ENCODE data around the gene UROC1.

UROC1 gene

DNA sequence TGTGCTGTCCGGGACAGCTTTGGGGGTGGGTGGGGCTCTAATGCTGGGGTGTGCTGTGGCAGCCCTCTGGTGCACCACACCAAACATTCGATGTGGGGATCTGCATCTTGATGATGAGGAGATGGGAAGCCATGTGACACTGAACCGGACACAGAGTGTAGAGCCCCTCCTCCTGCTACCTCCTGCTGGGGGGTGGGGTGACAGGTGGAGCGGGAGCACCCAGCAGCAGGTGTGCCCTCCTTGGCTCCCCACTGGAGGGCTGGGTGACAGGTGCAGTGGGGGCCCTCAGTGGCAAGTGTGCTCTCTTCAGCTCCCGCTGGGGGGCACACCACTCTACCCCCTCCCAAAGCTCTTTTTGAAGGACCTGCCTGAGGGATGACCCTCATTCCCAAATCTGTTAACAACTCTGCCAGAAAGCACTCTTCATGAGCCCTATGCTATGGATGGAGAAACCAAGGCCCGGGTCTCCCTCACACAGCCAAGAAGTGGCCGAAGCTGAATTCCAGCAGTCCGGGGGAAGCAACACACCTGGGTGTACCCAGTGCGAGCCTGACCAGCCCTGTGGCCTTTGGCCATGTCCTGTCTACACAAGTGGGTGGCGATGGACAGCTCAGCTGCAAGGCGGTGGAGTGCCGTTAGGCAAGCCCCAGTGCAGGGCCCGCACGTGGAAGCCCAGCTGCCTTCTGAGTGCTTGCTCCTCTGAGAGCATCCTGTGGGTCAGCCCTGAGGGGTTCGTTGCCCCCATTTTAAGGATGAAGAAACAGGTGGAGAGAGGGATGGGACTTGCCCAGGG, 609 bp upstream of the UROC1 start:
- in situ Hi-C loops (cut with MboI; ENCODE audit: low sequenced_read_pairs), result no loop called here

DNA sequence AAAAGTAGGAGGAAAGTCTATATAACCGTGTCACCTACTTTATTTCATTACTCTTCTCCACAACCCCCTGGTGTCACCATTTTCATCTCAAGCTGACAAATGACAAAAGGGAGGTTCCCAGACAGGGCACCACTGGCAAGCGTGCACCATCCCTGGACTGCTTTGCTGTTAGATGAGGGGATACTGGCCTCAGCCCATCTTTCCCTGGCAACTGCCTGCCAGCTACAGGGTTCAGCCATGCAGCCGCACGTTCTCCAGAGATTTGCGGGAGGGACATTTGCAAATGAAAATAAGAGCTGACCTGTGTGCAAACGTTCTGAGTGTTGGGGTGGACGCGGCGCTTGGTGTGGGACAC, 660 bp downstream of the UROC1 start:
- in situ Hi-C loops (cut with MboI; ENCODE audit: low sequenced_read_pairs), result no loop called here

DNA sequence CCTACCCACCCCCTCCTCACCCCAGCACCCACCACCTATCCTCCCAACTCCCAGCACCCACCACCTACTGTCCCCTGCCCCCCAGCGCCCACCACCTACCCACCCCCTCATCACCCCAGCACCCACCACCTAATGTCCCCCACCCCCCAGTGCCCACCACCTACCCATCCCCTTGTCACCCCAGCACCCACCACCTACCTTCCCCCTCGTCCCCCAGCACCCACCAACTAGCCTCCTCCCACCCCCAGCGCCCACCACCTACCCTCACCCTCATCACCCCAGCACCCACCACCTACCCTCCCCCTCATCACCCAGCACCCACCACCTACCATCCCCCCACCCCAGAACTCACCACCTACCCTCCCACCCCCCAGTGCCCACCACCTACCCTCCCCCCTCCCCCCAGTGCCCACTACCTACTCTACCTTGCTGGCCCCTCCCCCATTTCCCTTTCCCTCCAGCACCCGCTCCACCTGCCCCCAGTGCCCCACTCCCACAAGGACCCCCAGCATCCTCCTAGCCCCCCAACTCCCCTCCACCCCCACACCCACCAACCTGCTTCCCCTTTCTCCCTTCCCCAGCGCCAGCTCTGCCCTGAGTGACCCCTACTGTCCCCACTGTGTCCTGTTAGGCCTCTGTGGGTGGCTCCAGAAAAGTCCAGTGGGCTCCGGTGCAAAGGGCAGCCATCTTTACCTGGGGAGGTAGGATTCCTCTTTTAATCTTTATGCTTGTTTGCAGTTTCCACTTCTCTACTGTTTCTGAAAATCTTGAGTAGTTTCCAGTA, 1.2 kb downstream of the UROC1 start:
- in situ Hi-C loops (cut with MboI; ENCODE audit: low sequenced_read_pairs), result no loop called here

DNA sequence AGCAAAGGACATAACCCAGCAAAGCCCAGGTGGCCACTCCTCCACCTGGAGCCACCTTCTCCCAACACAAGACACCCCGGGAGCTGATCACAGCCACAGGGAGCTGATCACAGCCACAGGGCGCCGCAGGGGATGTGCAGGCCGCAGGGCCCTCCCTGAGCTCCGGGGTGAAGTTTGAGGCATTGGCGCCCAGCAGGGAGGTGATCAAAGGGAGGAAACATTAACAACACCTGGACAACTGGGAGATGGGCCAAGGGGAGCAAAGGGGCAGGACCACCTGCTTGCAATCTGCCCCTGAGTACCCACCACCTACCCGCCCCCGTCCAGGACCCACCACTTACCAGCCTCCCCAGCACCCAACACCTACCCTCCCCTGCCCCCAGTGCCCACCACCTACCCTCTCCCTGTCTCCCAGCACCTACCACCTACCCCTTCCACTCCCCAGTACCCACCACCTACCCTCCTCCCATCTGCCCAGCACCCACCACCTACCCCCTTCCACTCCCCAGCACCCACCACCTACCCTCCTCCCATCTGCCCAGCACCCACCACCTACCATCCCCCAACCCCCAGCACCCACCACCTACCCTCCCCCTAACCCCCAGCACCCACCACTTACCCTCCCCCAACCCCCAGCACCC, 2.4 kb downstream of the UROC1 start:
- in situ Hi-C loops (cut with MboI; ENCODE audit: low sequenced_read_pairs), result no loop called here

DNA sequence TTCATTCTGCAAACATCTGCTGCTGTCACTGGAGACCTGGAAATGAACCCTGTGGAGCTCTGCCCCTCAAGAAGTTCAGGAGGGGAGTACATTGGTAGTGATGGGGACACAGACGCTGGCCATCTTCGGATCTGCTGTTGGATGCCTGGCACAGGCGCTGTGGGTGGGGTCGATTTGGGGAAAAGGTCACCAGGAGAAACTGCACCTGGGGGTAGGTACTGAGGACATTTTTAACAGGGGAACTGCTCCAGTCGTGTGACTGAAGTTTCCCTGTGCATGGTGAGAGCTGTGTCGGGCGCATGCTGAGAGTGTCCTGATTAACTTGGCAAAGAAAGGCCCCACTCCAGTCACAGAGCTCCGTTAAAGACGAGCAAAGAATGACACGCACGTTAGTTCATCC, 3.4 kb downstream of the UROC1 start:
- in situ Hi-C loops (cut with MboI; ENCODE audit: low sequenced_read_pairs), result no loop called here

DNA sequence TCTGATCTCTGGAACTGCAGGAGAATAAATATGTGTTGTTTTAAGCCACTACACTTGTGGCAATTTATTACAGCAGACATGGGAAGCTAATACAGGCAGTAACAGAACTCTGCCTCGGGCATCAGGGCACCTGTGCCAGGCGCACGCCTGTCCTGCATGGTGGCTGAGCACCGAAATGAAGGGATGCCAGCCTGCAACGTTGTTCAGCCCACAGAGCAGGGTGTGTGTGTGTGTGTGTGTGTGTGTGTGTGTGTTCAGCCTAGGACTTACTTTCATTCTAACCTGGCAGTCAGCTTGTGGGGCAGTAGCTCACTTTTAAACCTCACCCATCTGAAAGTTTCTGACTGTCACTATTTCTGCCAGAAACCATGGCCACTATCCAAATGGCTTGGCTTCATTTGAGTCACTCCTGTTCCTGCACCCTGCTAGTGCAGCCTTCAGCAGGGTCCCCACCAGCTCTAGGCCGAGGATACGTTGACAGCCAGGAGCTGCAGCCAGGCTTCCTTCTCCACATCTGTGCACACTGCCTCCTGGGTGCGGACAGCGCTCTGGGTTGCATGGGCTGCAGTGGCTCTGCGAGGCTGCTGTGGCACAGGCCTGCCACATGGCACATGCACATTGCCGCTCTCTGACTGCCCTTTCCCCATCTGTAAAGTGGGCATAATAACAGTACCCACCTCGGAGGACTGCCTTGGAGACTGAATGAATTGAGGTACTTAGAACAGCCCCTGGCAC, 4.5 kb downstream of the UROC1 start:
- in situ Hi-C loops (cut with MboI; ENCODE audit: low sequenced_read_pairs), result no loop called here

DNA sequence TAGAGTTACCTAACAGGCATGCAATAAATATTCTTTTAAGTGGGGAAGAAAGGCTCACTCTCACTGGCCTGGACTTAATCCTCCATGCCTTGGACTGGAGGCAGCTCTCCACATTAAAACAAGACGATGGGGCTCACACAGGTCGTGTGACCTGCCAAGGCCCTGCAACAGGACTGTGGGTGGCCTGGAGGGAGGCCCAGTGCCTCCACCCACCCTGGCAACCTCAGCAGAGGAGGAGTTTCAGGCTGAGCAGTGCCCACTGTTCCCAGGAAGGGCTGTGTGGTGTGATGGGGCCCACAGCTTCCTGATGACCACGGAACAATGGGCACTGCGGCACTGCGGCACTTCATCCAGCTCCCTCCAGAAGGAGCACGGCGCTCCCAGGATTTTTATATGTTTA, 5.5 kb downstream of the UROC1 start:
- in situ Hi-C loops (cut with MboI; ENCODE audit: low sequenced_read_pairs), result no loop called here

DNA sequence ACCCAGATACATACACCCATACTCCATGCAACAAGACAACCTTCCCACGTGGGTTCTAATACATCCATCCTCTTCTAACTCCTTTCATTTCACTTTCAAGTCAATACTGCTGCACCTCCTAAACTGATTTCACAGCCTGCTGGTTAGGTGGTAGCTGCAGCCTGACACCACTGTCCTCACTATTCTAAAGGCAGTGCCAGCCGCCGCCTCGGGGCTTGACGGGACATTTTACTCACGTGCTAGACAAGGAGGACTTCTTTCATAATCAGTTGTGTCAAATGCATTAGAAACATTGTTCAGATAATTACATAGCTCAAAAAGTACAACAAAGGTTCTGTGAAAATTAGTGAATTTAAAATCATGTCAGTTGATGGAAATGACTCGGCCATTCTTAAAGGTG, 6.3 kb downstream of the UROC1 start:
- in situ Hi-C loops (cut with MboI; ENCODE audit: low sequenced_read_pairs), result no loop called here

DNA sequence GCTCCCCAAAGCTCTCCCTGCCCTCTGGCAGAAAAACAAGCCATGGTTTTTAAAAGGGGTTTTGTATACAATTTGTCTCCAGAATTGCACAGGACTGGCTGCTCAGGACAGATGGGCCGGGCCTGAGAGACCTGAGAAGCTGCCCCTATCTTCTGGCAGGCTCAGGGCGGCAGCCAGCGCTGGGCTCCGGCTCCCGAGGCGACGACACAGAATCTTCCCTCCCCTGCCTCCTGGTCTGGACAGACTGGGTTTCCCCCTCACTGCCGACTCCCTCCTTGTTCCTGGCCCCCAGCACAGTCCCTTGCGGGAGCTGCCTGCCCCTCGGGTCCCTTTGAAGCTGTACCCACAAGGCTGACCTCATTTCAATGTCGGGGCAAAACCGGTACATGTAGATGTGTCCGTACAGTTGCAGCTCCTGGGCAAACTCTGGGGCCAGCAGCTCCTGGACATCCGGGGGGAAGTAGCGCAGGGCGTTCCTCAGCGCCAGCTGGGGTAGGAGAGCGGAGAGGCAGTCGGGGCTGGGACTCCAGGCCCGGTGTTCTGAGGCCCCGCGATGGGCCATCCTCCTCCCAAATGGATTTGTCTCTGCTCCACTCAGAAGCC, 7.2 kb downstream of the UROC1 start:
- in situ Hi-C loops (cut with MboI; ENCODE audit: low sequenced_read_pairs), result no loop called here

DNA sequence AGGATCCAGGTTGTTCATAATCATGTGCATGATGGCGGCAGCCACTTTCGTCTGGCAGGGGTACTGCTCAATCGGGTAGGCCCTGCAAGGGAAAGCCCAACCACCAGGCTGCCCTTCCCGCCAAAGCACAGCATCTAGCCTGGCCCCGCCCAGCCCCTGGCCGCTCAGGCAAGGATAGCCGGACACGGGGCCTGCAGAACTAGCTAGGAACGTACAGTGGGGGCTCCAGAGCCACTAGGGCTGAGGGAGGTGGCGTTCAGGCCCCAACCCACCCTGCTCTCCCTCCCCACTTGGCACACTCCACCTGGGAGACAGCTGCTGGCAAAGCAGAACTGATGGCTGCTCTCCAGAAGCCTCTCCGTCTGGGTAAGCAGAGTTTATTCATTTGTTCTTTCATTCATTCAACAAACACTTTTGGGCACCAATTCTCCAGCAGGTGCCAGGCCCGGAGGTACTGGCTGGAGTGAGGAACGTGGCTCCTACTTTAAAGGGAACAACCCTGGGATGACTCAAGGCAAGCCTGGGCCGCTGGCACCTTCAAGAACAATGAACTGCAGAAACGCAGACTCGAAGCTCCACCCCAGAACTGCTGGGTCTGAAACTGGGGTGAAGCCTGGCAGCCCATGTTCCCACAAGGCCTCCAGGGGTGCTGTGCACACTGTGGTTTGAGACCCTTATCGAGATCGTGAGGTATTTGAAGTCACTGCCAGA, 7.8 kb downstream of the UROC1 start:
- in situ Hi-C loops (cut with MboI; ENCODE audit: low sequenced_read_pairs), result no loop called here

DNA sequence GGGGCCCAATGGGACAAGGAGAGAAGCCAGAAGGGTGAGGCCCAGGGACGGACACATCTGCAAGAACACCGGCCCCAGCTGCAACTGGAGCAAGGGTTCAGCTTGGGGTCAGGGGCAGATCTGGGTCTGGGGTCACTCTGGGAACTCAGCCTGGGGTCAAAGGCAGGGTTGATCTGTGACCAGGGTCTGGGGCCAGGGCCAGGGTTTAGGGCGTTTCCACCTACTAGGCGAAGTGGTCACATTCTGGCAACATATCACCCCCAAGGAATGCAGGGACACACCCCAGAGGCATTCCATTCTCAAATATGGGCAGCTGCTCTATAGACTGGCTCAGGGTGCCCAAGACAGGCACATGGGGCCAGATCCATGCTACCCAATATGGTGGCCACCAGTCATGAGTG, 9.0 kb downstream of the UROC1 start:
- in situ Hi-C loops (cut with MboI; ENCODE audit: low sequenced_read_pairs), result no loop called here

DNA sequence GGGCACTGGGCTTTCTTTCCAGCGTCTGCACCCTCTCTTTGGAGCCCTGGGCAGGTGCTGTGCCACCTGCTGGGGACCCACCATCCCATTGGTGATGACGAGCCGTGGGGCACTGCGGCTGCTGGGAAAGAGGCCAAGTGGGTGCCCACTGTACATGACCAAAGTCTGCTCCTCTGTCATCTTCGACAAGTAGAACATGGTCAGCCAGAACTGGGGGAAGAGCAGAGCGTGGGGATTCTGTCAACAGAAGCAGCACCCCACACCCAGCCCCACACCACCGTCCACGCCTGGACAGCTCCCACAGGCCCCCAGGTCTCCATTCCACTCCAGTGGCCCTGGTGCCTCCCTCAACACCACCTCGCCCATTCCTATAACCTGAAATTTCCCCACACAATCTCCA, 9.7 kb downstream of the UROC1 start:
- in situ Hi-C loops (cut with MboI; ENCODE audit: low sequenced_read_pairs), result no loop called here

DNA sequence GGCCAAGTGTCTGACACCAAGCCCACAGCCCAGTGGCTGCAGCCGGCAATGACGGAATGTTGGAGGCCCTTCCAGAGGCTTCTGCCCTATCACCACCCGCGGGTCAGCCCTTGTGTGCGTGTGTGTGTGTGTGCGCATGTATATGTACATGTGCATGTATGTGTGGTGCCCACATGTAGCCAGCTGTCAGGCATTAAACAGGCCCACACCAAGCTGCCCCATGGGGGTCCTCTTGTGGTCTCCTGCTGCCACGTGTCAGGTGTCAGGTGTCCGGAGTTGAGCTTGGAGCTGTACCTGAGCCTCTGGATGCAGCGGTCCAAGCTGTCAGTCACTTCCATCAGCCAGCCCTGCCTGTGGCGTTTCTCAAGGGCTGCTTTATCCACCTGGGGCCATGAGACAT, 13.9 kb downstream of the UROC1 start:
- in situ Hi-C loops (cut with MboI; ENCODE audit: low sequenced_read_pairs), result no loop called here

DNA sequence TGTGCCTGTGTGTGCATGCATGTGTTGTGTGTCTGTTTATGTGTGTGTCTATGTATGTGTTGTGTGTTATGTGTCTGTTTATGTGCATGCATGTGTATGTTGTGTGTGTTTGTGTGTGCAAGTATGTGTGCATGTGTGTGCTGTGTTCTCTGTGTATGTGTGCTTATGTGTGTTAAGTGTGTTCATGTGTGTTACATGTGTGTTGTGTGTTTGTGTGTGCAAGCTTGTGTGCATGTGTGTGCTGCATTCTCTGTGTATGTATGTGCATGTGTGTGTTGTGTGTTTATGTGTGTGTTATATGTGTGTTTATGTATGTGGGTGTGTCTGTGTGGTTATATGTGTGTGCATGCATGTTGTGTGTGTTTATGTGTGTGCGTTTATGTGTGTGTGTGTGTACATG, 14.9 kb downstream of the UROC1 start:
- in situ Hi-C loops (cut with MboI; ENCODE audit: low sequenced_read_pairs), result no loop called here

DNA sequence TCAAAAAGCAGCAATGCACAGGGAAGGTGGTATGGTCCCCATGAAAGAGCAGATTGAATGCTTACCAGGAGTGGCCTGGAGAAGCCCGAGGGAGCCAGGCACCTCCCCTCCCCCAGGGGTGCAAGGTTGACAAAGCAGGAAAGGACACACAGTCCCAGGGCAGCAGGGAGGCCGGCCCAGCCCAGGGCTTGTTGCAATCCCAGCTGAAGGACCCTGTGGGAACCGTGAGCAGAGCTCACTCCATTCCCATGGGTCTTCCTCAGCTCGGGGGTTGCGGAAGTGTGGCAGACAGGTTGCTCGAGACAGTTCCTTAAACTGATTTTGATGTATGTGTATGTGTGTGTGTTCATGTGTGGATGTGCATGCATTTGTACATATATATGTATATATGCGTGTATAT, 15.8 kb downstream of the UROC1 start:
- in situ Hi-C loops (cut with MboI; ENCODE audit: low sequenced_read_pairs), result no loop called here

DNA sequence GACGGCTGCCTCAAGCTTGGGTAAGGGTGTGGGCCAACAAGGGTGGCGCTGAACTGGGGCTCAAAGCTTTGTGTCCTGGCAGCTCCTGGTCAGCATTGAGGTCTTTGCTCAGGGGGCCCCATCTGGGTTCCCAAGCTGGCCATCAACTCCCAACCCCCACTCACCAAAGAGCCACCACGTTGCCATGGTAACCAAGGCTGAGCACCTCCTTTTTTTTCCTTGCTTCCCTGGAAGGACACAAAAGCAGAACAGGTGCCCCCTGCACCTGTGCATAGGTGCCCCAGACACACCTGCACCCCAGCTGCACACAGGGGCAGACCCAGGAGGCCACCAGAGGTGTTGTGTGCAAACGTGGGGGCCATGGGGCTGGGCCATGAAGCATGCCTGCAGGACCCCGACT, 16.5 kb downstream of the UROC1 start:
- in situ Hi-C loops (cut with MboI; ENCODE audit: low sequenced_read_pairs), result no loop called here

DNA sequence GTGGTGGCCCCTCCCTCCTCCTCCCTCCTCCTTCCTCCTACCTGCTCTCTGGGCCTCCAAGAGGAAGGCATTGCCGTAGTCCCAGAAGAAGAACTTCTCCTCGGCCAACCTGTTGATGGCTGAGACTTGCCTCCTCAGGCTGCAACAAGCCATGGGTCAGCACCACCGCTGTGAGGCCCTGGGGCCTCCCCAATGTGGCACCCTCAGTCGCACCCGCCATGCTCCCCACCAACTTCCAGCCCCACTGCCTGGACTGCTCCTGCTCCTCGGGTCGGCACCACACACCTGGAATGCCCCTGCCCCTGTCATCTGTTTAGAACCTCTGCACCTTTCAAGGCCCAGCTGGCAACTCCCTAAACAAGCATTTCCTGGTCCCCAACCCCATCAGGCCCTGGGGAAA, 17.6 kb downstream of the UROC1 start:
- in situ Hi-C loops (cut with MboI; ENCODE audit: low sequenced_read_pairs), result no loop called here

DNA sequence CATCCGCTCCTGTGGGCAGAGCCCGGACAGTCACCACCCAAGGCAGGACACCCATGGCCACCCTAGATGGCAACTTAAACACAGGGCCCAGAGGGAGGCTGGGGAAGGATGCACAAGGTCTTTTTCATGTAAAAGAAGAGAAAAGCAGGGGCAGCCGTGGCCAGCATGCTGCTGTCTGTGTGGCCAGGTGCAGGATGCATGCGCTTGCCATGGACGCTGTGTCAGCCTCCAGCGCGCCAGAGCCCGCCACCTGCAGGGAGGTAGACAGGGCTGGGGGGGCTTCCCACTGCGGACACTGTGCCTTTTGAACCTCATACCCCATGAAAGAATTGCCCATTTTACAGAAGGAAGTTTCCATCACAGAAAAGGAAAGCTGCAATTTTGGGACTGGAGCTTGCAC, 18.2 kb downstream of the UROC1 start:
- in situ Hi-C loops (cut with MboI; ENCODE audit: low sequenced_read_pairs), result no loop called here

DNA sequence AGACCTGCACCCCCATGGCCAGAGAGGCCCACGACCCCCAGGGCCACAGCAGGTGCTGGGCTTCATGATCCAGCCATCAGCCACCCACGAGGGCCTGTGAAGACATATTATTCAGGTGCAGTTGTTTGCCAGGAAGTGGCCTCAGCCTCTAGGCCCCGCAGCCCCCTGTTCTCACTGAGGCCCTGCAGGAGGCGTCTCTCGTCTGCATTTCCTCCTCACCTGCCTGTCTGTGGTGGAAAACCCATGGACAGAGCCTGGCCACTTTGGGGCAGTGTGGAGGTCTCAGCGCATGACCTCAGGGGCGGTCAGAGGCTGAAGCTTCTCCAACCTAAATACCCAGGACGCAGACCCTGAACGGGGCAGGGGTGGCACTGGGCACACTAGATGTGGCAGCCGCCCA, 18.6 kb downstream of the UROC1 start:
- in situ Hi-C loops (cut with MboI; ENCODE audit: low sequenced_read_pairs), result no loop called here

DNA sequence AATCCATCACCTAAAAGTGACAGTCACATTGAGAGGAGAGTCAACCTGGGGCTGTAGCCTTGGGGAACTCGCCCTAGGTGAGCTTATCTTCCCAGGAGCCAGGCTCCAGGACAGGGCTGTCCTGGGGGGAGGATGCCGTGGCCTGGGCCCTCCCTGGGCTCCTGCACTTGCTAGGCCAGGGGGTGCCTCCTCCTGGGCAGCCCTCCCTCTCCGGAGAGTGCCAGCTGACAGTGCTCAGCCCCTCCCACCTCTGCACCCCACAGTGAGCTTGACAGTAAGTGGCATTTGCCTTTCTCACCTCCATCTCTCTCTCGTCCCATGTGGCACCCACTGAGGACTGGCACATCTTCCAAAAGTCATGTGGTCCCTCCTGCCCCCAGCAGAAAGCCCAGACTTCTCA, 19.1 kb downstream of the UROC1 start:
- in situ Hi-C loops (cut with MboI; ENCODE audit: low sequenced_read_pairs), result no loop called here
